ENCODE results near the gene CDY1B. TPM values are rescaled to one million over a fixed set of nuclear protein-coding genes. Genes with fewer than 3 reads are reported as not detected.
"Not testable (repeated sequence)": the region's sequence is repeated elsewhere in the genome, so short reads cannot be mapped to it uniquely, and the experiment has no call there.

Gene CDY1B, protein sequence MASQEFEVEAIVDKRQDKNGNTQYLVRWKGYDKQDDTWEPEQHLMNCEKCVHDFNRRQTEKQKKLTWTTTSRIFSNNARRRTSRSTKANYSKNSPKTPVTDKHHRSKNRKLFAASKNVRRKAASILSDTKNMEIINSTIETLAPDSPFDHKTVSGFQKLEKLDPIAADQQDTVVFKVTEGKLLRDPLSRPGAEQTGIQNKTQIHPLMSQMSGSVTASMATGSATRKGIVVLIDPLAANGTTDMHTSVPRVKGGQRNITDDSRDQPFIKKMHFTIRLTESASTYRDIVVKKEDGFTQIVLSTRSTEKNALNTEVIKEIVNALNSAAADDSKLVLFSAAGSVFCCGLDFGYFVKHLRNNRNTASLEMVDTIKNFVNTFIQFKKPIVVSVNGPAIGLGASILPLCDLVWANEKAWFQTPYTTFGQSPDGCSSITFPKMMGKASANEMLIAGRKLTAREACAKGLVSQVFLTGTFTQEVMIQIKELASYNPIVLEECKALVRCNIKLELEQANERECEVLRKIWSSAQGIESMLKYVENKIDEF
- not detected in 2 replicates for total RNA-seq (2014; rRNA removed)
- polyA plus RNA-seq (2012), result not detected

DNA sequence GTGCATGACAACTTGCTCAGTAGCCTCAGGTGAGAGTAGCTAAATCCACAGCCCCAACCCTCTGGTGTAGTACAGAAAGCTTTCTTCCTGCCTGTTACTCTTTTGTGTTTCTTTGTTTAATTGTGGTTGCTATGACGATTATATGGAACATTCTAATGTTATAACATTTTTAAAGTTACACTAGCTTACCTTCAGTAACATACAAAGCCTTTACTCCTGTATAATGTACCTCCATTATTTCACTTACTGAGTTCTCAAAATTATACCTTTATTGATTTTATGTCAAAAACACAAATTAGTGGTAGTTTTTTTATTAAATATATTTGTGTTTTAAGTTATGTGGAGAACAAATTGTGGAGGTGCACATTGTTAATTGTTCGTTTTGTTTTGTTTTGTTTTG, at the start of gene CDY1B:
CDY1B (minus strand) TSS at position 101 of the 400 bp plus-strand sequence. CDS start 331 bp downstream, outside the sequence.
- DNase-seq (ENCODE audit: low read depth), result not testable (repeated sequence)

DNA sequence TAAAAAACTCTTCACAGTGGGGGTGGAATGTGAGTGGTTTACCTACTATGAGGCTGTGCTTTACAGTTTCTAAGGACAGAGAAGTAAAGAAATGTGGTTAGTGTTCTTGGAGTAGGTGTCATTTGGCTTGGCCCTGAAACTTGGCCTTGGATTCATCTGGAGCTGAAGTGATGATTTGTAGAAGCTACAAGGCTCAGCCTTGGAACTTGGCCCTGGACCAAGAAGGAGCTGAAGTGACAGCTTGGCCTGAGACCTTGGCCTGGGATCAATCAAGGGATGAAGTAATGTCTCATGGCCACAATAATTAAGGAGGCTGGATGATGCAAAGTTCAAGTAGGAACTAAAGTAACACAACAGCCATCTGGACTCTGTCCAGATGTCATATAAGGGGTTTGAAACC, 1.7 kb upstream of the CDY1B start:
- DNase-seq (ENCODE audit: low read depth), result not testable (repeated sequence)

DNA sequence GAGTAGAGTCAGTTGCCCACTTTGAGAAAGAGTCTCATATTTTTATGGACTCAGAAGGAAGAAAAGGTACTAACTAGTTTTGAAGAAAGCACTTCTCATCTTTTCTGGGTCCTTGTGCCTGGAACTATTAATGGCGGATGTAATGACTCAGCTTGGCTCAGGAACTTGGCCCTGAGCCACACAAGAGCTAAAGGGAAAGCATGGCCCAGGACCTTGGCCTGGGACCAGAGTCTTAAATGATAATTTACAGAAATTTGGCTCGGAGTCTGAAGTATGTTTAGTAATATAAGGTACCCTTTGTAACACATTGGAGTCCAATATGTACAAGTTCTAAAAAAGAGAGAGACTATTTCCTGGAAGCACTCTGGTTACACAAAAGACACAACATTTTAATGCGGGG, 4.6 kb downstream of the CDY1B start:
- DNase-seq (ENCODE audit: low read depth), result not testable (repeated sequence)

DNA sequence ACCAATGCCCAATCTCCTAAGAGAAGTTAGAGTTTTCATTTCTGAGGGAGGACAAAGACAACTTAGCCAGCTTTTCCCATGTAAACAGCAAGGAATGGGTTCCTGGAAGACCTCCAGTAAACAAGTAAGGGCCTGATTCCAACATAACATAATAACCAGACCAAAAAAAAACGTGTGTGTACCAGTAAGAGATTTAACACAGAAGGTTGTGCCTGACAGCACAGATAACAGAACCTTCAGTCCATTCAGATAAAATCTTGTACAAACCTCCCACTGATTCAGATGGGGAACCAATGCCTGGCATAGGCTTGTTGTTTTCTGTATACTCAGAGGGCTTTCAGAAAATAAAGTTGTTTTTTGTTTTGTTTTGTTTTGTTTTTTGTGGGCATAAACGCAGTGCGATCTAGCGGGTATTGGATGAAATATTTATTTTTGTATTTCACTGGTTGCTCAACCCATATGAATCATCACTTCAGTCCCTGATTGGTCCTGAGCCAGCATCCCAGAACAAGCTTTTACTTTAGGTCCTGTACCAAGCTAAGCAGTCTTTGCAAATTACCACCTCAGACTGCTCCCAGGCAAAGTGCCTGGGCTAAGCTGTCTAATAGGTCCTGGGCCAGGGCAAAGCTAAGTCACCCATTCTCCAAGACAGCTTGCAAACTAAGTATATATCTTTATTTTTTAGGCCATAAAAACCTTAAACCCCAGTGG, 8.7 kb downstream of the CDY1B start:
- DNase-seq (ENCODE audit: low read depth), result not testable (repeated sequence)

DNA sequence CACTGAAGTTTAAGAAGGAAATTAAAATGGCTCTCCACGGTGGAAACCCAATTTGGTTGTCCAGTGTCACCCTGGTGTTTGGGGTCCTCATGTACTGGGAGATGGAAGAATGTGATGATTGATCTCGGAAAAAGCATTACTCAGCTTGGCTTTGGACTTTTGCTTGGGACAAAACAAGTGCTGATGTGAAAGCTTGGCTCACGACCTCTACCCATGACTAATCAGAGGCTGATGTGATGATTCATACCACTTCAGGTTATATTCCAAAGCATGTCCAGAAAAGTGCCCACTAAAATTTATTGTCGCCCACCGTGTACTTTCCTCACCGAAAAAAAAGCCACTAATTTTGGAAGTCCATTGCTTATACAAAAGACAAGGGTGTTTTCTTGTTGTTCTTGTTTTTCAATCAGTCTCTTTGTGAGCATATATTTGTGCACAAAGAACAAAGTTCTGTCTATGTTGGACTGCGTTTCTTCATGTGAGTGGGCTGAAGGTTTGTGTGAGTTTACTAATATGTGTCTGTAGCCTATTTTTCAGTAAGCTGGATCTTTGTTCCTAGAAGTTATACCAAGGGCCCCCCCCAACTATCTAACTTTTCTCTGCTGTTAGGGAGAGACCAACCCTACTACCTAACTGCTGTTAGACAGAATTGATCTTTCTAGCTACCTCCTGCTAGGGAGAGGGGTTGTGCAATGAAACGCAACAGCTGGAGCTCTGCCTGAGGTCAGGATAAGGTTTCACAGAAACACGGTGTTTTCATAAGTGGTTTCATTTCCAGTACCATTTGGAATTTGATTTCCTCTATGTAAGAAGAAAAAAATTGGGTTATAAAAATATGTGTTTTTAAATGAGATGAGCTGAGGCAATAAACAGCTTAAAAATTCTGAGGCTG, 21.4 kb downstream of the CDY1B start:
- DNase-seq (ENCODE audit: low read depth), result not testable (repeated sequence)
